Measurements from ENCODE around the gene IFNAR2.

Gene IFNAR2

GRCh38 chr21:33229784-33230544 is at the start of gene IFNAR2:
IFNAR2 (plus strand) TSS chr21:33229938; CDS start chr21:33241923, 11,985 bp downstream.
- peak; percentile 23 for DNase-seq

GRCh38 chr21:33185852-33186251 is 43.9 kb upstream of the IFNAR2 start:
- DNase-seq: no peak

DNA sequence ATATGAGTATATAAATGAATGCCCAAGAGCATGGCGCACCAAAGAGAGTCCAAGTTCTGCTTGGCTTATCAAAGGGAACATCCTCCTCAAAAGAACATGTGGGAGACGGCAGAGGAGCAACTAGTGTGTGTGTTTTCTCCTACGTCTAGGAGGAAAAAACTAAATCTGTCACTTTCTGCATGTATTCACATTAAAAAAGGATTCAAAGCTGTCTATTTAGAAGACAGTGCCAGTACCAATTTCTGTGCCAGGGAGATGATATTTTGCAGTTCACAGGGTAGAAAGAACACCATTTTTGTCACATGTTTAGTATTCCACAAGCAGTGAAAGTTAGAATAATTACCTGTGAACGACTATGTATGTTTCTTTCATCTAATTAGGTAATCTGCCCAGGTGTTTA is 42.5 kb upstream of the IFNAR2 start:
- no peak for DNase-seq

- peak; percentile 5 for DNase-seq
Observed at GRCh38 chr21:33189237-33189636, 40.5 kb upstream of the IFNAR2 start.

DNA sequence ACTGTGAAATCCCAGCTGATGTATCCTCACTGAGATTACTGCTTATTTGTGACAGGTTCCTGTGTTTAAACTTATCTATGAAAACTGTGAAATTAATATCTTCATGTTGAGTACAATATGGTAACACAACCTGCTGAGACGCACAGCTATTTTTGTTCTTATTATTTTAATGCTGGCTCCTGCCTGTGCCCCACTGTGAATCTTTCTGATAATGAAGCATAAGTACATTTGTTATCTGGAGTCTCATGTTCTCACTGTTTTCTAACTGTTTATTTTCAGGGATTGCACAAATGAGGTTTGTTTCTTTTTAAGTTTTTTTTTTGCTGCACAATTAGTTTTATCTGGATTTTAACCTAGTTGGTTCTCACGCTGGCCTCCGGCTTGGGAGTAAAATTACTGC is 39.9 kb upstream of the IFNAR2 start:
- DNase-seq: peak; percentile 25

DNA sequence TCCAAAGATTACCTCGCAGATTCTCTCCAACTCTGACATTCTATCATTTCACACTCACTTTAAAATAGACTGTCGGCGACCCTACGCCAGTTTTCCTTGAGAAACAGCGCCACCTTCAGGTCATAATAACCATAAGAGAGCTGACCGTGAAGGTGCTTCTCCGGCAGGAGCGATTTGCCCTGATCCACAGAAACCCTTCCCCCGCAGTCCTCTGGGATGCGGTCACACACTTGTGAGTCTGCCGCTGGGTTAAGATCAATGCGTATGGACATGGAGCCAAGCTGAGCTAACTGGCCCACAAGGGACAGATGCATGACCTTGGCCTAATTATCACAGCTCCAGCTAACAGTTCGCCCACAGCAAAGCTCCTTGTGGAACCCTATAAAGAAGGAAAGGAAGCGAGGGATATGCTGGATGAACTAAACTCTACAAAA is 32.8 kb upstream of the IFNAR2 start:
- peak; percentile 60 for DNase-seq

GRCh38 chr21:33197496-33197895 is 32.2 kb upstream of the IFNAR2 start:
- DNase-seq: no peak

DNA sequence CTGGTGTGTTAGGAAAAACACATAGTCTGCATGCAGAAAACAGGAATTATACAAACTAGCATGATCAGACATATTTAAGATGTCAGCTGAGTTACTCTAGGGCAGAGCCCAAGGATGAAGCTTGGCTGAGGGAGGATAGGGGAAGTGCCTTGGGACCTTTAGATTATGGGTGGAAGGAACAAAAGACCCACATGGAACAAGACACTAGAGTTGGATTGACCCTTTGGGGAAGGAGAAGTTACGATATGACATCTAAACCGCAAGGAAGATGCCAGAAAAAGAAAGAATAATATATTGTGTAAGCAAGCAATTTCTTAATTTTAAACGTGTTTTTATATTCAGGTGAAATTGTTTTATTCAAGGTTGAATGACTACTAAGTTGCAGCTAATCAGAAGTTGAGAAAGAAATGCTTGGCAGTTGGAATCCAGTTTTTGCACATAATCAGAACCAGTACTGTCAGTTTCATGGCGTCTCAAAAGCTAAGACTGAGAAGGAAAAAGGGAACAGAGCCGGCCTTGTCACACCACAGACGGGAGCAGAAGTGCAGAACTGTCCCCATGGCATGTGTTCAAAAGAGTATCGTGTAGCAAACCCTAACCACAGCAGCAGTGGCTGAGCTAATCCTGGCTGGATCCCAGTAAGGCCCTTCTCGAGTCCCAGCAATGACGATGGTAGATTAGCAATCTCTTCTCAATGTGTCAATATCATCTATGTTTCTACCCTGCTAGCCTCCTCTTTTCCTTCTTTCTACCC is 31.2 kb upstream of the IFNAR2 start:
- DNase-seq: no peak

- no peak for DNase-seq
Observed at GRCh38 chr21:33199100-33199464, 30.7 kb upstream of the IFNAR2 start.

- peak; percentile 74 for DNase-seq
Observed at GRCh38 chr21:33199516-33200217, 30.1 kb upstream of the IFNAR2 start.

- no peak for DNase-seq
Observed at GRCh38 chr21:33201956-33202355, 27.8 kb upstream of the IFNAR2 start.

DNA sequence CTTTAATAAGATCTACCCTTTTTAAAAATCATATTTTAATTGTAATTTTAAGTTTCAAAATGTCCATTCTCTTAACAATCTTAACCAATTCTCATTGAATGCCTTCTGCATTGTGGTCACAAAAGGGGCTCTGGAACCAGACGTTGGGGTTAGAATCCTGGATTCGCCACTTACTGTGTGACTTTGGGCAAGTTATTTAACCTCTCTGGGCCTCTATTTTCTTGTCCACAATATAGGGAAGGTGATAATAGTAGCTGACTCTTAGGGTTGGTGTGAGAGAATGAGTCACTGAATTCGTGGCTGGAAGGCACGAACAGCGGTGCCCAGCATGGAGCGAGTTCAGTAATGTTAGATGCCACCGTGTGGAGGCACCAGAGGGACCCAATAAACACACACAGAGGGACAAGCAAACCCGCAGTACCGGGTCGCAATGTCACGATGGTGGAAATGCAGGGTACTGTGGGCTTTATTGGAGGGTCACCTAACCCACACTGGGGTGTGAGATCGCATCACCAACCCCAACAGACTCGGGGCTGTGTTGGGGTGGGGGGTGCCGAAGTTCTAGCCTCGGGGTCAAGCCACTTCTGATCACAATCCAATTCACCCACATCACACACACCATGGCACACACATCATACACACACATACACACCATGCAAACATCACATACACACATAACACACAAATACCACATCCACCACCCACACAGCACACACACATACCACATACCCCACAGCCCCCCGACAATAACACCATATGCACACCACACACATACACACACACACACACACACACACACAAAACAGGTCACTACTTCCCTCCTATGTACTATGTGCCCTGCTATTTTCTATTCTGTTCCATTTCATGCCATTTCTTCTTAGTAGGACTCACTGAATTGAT is 27.0 kb upstream of the IFNAR2 start:
- DNase-seq: no peak

GRCh38 chr21:33203371-33203724 is 26.4 kb upstream of the IFNAR2 start:
- DNase-seq: no peak

DNA sequence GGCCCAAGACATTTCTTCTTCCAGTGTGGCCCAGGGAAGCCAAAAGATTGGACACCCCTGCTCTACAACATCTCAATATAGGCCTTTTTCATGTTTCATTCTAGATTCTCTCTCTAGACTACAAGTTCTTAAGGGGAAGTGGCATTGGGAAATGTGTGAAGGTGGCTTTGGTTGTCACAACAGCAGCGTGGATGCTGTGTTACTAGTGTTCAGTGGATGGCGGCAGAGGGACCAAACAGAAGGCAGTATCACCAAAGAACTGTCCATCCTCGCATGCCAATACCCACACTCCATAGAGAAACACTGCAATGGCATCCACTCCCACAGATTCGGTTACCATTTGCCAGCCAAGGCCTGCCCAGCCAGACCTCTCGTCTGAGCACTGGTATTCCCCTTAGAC is 24.3 kb upstream of the IFNAR2 start:
- DNase-seq: no peak

DNA sequence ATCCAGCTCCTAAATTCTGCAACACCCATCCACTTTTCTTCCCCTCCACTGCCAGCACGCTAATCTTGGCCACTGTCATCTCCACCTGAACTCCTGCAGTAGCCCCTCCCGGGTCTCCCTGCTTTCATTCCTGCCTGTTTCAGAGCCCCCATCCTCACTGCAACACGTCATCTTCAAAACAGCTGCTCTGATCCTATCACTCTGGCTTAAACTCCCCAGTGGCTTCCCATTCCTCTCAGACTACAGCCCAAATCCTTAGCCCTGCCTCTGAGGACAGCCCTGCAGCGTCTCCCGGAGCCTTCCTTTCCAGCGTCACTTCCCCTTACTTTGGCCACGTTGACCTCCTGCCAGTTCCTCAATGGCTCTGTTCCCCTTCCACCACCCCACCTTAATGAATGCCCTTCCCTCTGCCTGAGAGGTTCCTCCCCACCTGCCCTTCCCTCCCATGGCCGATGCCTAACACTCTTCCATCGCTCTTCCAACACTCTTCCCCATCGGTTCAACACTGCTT is 22.9 kb upstream of the IFNAR2 start:
- no peak for DNase-seq

- no peak for DNase-seq
Observed at GRCh38 chr21:33207449-33208149, 22.1 kb upstream of the IFNAR2 start.

- DNase-seq: no peak
Observed at GRCh38 chr21:33208534-33208933, 21.2 kb upstream of the IFNAR2 start.

DNA sequence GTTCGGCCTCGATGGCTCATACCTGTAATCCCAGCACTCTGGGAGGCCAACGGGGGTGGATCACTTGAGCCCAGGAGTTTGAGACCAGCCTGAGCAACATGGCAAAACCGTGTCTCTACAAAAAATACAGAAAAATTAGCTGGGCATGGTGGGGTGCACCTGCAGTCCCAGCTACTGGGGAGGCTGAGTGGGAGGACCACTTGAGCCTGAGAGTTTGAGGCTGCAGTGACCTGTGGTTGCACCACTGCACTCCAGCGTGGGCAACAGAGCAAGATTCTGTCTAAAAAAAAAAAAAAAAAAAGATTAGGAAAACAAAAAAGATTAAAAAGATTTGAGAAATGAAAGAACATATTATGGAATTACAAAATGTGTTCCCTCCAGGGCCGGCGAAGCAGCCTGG is 18.4 kb upstream of the IFNAR2 start:
- DNase-seq: no peak

DNA sequence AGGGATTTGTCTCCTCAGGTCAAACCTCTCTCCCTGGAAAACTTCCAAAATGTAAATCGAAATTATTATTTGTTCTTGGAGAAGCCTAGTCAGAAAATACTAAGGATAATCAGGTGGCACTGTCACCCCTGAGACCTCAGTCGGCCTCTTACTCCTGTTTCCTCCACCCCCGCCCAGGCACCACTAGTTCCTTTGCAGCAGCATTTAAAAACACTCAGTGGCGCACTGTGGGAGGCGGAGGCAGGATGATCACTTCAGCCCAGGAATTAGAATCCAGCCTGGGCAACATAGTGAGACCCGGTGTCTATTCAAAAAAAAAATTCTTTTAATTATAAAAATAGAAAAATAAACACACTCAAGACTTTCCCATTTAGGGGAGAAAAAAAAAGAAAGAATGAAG is 18.0 kb upstream of the IFNAR2 start:
- no peak for DNase-seq

DNA sequence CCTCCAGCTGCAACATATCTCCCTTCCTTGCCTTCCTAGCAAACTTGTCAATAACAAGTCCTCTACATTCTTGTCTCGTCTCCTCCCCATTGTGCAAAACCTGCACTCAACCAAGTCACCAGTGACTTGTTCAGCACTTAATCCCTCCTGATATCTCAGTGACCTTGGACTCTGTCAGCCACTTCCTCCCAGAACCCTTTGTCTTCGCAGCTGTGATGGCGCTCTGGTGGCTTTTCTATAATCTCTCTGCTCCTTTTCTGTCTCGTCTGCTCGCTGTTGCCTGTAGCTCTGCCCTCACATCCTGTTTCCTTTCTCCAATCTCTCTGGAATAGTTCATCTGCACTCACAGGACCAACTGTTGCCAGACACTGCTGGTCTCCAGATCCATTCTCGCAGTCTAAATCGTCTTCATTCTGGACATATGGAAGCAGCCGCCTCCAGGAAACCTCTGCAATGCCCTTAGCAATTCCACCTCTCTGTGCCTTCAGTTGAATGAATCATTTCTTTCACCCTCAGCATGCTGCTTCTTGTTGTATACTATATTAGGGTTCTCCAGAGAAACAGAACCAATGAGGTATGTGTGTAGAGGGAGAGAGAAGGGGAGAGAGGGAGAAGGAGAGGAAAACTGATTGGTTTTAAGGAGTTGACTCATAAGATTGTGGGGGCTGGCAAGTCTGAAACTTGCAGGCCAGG is 17.4 kb upstream of the IFNAR2 start:
- no peak for DNase-seq

DNA sequence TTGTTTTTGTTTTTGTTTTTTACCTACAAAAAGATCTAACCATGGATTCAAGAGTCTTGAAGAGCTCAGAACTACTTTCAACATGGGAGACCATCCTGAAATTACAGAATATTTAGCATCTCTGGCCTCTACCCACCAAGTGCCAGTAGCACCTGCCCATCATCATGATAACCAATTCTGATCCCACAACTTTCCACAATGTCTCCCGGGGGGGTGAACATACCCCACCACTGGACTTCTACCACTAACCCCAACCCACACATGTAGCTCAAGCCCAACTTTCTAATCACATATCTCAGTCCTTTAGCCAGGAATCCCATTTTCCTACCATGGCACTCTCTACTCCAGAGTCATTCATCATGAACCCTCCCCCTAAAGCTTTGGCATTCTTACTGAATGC is 15.7 kb upstream of the IFNAR2 start:
- no peak for DNase-seq

Data from NCI-H748 treated with DMSO at 0.1 percent for 48 hours (cell line).